ENCODE data around the gene IGLL5.
"Not testable (repeated sequence)": the region's sequence is repeated elsewhere in the genome, so short reads cannot be mapped to it uniquely, and the experiment has no call there.

The IGLL5 gene

GRCh38 chr22:22899342-22900080 is 11.9 kb downstream of the IGLL5 start:
- not testable (repeated sequence) for H3K4me3 Mint-ChIP-seq; H3K36me3 Mint-ChIP-seq; H3K27ac Mint-ChIP-seq; H3K9me3 Mint-ChIP-seq (ENCODE audit: low read depth); H3K27me3 Mint-ChIP-seq; H3K4me1 Mint-ChIP-seq (ENCODE audit: low read depth)

GRCh38 chr22:22900527-22901205 is 13.1 kb downstream of the IGLL5 start:
- not testable (repeated sequence) for H3K4me1 Mint-ChIP-seq (ENCODE audit: low read depth); H3K27ac Mint-ChIP-seq; H3K27me3 Mint-ChIP-seq; H3K4me3 Mint-ChIP-seq; H3K9me3 Mint-ChIP-seq (ENCODE audit: low read depth); H3K36me3 Mint-ChIP-seq

GRCh38 chr22:22901578-22902218 is 14.1 kb downstream of the IGLL5 start:
- Mint-ChIP-seq H3K27ac (no peak overlapping the region), H3K27me3 (no peaks in the 10 kb centered on the region), H3K9me3 (ENCODE audit: low read depth) (no peaks in the 10 kb centered on the region), H3K4me3 (no peak overlapping the region), H3K4me1 (ENCODE audit: low read depth) (no peaks in the 10 kb centered on the region), H3K36me3 (no peaks in the 10 kb centered on the region)

- Mint-ChIP-seq H3K27me3 (no peaks in the 10 kb centered on the region), H3K27ac (no peak overlapping the region), H3K4me1 (ENCODE audit: low read depth) (no peaks in the 10 kb centered on the region), H3K9me3 (ENCODE audit: low read depth) (no peaks in the 10 kb centered on the region), H3K36me3 (no peaks in the 10 kb centered on the region), H3K4me3 (no peak overlapping the region)
Observed at GRCh38 chr22:22902247-22903001, 14.8 kb downstream of the IGLL5 start.

- Mint-ChIP-seq H3K27ac (no peak overlapping the region), H3K27me3 (no peaks in the 10 kb centered on the region), H3K36me3 (no peaks in the 10 kb centered on the region), H3K4me1 (ENCODE audit: low read depth) (no peaks in the 10 kb centered on the region), H3K4me3 (no peak overlapping the region), H3K9me3 (ENCODE audit: low read depth) (no peaks in the 10 kb centered on the region)
Observed at GRCh38 chr22:22903355-22903777, 15.8 kb downstream of the IGLL5 start.

- H3K9me3 Mint-ChIP-seq (ENCODE audit: low read depth); H3K27ac Mint-ChIP-seq; H3K4me1 Mint-ChIP-seq (ENCODE audit: low read depth); H3K36me3 Mint-ChIP-seq; H3K27me3 Mint-ChIP-seq; H3K4me3 Mint-ChIP-seq: not testable (repeated sequence)
Observed at GRCh38 chr22:22903781-22904192, 16.2 kb downstream of the IGLL5 start.

GRCh38 chr22:22904736-22905135 is 17.1 kb downstream of the IGLL5 start:
- not testable (repeated sequence) for H3K4me1 Mint-ChIP-seq (ENCODE audit: low read depth); H3K4me3 Mint-ChIP-seq; H3K27me3 Mint-ChIP-seq; H3K36me3 Mint-ChIP-seq; H3K9me3 Mint-ChIP-seq (ENCODE audit: low read depth); H3K27ac Mint-ChIP-seq

- H3K27ac Mint-ChIP-seq; H3K4me3 Mint-ChIP-seq; H3K36me3 Mint-ChIP-seq; H3K9me3 Mint-ChIP-seq (ENCODE audit: low read depth); H3K4me1 Mint-ChIP-seq (ENCODE audit: low read depth); H3K27me3 Mint-ChIP-seq: not testable (repeated sequence)
Observed at GRCh38 chr22:22906391-22906790, 18.8 kb downstream of the IGLL5 start.

GRCh38 chr22:22906907-22907550 is 19.4 kb downstream of the IGLL5 start:
- Mint-ChIP-seq H3K9me3 (ENCODE audit: low read depth) (no peaks in the 10 kb centered on the region), H3K27me3 (no peaks in the 10 kb centered on the region), H3K4me1 (ENCODE audit: low read depth) (no peaks in the 10 kb centered on the region), H3K4me3 (no peak overlapping the region), H3K27ac (no peak overlapping the region), H3K36me3 (no peaks in the 10 kb centered on the region)

- Mint-ChIP-seq H3K36me3 (no peaks in the 10 kb centered on the region), H3K27ac (no peak overlapping the region), H3K4me1 (ENCODE audit: low read depth) (no peaks in the 10 kb centered on the region), H3K27me3 (no peaks in the 10 kb centered on the region), H3K9me3 (ENCODE audit: low read depth) (no peaks in the 10 kb centered on the region), H3K4me3 (no peak overlapping the region)
Observed at GRCh38 chr22:22907551-22908494, 20.2 kb downstream of the IGLL5 start.

- Mint-ChIP-seq H3K4me1 (ENCODE audit: low read depth) (no peaks in the 10 kb centered on the region), H3K9me3 (ENCODE audit: low read depth) (no peaks in the 10 kb centered on the region), H3K36me3 (no peaks in the 10 kb centered on the region), H3K4me3 (no peak overlapping the region), H3K27ac (no peak overlapping the region), H3K27me3 (no peaks in the 10 kb centered on the region)
Observed at GRCh38 chr22:22908495-22908861, 20.9 kb downstream of the IGLL5 start.

- no peaks in the 10 kb centered on the region for H3K27me3 Mint-ChIP-seq
- H3K9me3 Mint-ChIP-seq (ENCODE audit: low read depth), result no peaks in the 10 kb centered on the region
- no peaks in the 10 kb centered on the region for H3K4me1 Mint-ChIP-seq (ENCODE audit: low read depth)
- H3K27ac Mint-ChIP-seq, result no peak overlapping the region
- no peak overlapping the region for H3K4me3 Mint-ChIP-seq
- no peaks in the 10 kb centered on the region for H3K36me3 Mint-ChIP-seq
Observed at GRCh38 chr22:22908941-22909604, 21.5 kb downstream of the IGLL5 start.

- Mint-ChIP-seq H3K9me3 (ENCODE audit: low read depth) (no peaks in the 10 kb centered on the region), H3K36me3 (no peaks in the 10 kb centered on the region), H3K27me3 (no peaks in the 10 kb centered on the region), H3K27ac (no peak overlapping the region), H3K4me1 (ENCODE audit: low read depth) (no peaks in the 10 kb centered on the region), H3K4me3 (no peak overlapping the region)
Observed at GRCh38 chr22:22909605-22910271, 22.1 kb downstream of the IGLL5 start.
